ENCODE data around the gene PTGDS. TPM values are rescaled to one million over a fixed set of nuclear protein-coding genes. Genes with fewer than 3 reads are reported as not detected.

PTGDS gene
- total RNA-seq, 2 experiments from 2014 or later = not detected

- no peaks in the 10 kb centered on the region for H3K27me3 Mint-ChIP-seq
These were observed 22.8 kb upstream of the PTGDS start for GRCh38 chr9:136954270-136955083.

GRCh38 chr9:136955202-136955942 lies 21.9 kb upstream of the PTGDS start:
- no peaks in the 10 kb centered on the region for H3K27me3 Mint-ChIP-seq
- no peaks in the 10 kb centered on the region for H3K36me3 Mint-ChIP-seq
- no peak overlapping the region for H3K4me3 Mint-ChIP-seq
- H3K27ac Mint-ChIP-seq = no peak overlapping the region
- ChIA-PET POLR2A (no interaction called here), CTCF (no interaction called here)
- DNase-seq = no peak
- peaks cover 5% of the 10 kb centered on the region for H3K4me1 Mint-ChIP-seq (ENCODE audit: low read depth)
- peaks cover 4% of the 10 kb centered on the region for H3K9me3 Mint-ChIP-seq
- intact Hi-C loops (cut with micrococcal nuclease) = no loop called here

More at GRCh38 chr9:136954270-136955083, 22.8 kb upstream of the PTGDS start:
- intact Hi-C loops (cut with micrococcal nuclease) = no loop called here
- H3K36me3 Mint-ChIP-seq = no peaks in the 10 kb centered on the region
- H3K9me3 Mint-ChIP-seq = peaks cover 4% of the 10 kb centered on the region
- H3K4me1 Mint-ChIP-seq (ENCODE audit: low read depth) = peaks cover 2% of the 10 kb centered on the region
- no peak overlapping the region for H3K27ac Mint-ChIP-seq
- no peak overlapping the region for H3K4me3 Mint-ChIP-seq
- ChIA-PET POLR2A (no interaction called here), CTCF (no interaction called here)
- no peak for DNase-seq

DNA sequence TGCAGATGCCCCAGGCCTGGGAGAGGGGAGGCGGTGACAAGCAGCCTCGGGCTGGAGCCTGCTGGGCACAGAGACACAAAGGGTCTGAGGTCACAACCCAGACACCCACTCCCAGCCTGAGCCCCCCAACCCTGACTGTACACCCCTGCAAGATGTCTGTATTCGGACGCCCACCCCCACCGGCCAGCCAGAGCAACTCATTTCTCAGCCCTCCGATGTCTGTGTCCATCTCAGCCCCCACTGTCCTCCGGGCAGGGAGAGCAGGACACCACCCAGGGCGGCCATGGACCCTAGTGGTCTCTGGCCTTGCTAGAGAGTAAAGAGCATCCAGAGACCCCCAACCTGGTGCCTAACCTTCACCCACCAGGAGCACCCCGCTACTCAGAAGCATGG lies 21.4 kb upstream of the PTGDS start:
- POLR2A ChIA-PET = no interaction called here
- no peaks in the 10 kb centered on the region for H3K36me3 Mint-ChIP-seq
- H3K4me3 Mint-ChIP-seq = no peak overlapping the region
- no peak overlapping the region for H3K27ac Mint-ChIP-seq
- H3K9me3 Mint-ChIP-seq = peaks cover 4% of the 10 kb centered on the region
- no peak for DNase-seq
- intact Hi-C loops (cut with micrococcal nuclease) = no loop called here
- CTCF ChIA-PET = no interaction called here
- peaks cover 8% of the 10 kb centered on the region for H3K4me1 Mint-ChIP-seq (ENCODE audit: low read depth)
- H3K27me3 Mint-ChIP-seq = no peaks in the 10 kb centered on the region

DNA sequence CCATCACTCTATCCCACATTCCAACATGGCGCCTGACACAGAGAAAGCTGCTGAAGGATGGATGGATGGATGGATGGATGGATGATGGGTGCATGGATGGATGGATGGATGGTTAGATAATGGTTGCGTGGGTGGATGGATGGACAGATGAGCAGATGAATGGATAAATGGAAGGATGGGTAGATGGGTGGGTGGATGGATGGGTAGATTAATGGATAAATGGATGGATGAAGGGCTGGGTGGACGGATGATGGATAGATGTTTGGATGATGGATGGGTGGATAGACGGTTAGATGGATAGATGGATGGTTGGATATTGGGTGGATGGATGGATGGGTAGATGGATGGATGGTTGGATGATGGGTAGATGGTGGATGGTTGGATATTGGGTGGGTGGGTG lies 20.7 kb upstream of the PTGDS start:
- no peak overlapping the region for H3K27ac Mint-ChIP-seq

DNA sequence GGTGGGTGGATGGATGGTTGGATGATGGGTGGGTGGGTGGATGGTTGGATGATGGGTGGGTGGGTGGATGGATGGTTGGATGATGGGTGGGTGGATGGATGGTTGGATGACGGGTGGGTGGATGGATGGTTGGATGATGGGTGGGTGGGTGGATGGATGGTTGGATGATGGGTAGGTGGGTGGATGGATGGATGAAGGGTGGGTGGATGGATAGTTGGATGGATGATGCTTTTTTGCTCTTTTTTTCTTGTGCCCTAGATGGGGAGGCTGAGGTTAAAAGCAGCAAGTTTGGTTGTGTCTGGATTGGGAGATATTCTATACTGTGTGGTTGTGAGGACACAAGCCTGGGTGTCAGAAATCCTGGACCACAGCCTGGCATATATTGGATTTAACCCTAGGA lies 19.8 kb upstream of the PTGDS start:
- peaks cover 4% of the 10 kb centered on the region for H3K9me3 Mint-ChIP-seq
- CTCF ChIA-PET = no interaction called here
- intact Hi-C loops (cut with micrococcal nuclease) = no loop called here
- no peaks in the 10 kb centered on the region for H3K36me3 Mint-ChIP-seq
- H3K27ac Mint-ChIP-seq = no peak overlapping the region
- DNase-seq = no peak
- H3K4me1 Mint-ChIP-seq (ENCODE audit: low read depth) = peaks cover 8% of the 10 kb centered on the region
- no peaks in the 10 kb centered on the region for H3K27me3 Mint-ChIP-seq
- POLR2A ChIA-PET = no interaction called here
- no peak overlapping the region for H3K4me3 Mint-ChIP-seq

More for the DNA sequence above, 20.7 kb upstream of the PTGDS start:
- POLR2A ChIA-PET = no interaction called here
- intact Hi-C loops (cut with micrococcal nuclease) = no loop called here
- no peaks in the 10 kb centered on the region for H3K27me3 Mint-ChIP-seq
- no peak overlapping the region for H3K4me3 Mint-ChIP-seq
- CTCF ChIA-PET = no interaction called here
- peaks cover 4% of the 10 kb centered on the region for H3K9me3 Mint-ChIP-seq
- peaks cover 8% of the 10 kb centered on the region for H3K4me1 Mint-ChIP-seq (ENCODE audit: low read depth)
- DNase-seq = no peak
- no peaks in the 10 kb centered on the region for H3K36me3 Mint-ChIP-seq

DNA sequence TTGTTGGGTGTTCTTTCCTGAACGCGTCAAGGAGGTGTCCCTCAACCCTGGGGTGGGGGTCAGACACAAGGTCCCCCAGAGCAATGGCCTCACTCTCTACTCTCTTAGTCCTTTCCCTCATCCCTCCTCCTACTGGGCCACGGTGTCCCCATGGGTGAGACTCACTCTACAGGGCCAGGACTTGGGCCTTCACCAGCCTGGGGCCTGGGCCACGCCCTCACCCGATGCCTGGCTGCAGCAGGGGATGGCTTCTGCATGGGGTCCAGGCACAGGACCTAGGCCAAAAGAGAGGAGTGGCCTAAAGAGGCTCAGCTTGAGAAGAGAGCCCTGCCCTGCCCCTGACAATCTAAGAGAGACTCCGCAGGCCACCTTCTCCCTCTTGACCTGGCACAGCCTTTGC lies 19.4 kb upstream of the PTGDS start:
- CTCF ChIA-PET = no interaction called here
- Mint-ChIP-seq H3K4me3 (no peak overlapping the region), H3K36me3 (no peaks in the 10 kb centered on the region), H3K27ac (no peak overlapping the region), H3K4me1 (ENCODE audit: low read depth) (peaks cover 11% of the 10 kb centered on the region), H3K9me3 (peaks cover 4% of the 10 kb centered on the region), H3K27me3 (no peaks in the 10 kb centered on the region)
- intact Hi-C loops (cut with micrococcal nuclease) = no loop called here
- POLR2A ChIA-PET = no interaction called here
- no peak for DNase-seq

DNA sequence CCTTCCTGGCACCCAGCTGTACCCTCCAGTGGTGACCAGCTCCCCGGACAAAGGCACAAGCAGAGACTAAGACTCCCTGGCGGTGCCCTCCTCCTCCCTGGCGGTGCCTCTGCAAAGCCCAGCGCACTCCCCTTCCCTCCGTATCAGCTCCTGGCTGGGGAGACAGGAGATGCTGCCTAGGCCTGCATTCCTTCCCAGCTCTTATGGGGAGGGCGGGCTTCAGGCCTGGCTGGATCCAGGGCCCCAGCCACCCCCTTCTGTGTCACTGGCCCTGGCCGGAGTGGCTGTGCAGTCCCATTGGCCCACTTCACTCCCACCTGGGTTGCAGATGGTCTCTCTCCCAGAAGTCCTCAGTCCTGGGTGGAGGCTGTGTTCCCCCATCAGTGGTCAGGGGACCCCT lies 18.8 kb upstream of the PTGDS start:
- Mint-ChIP-seq H3K9me3 (peaks cover 4% of the 10 kb centered on the region), H3K27me3 (no peaks in the 10 kb centered on the region), H3K27ac (no peak overlapping the region), H3K4me3 (no peak overlapping the region), H3K36me3 (no peaks in the 10 kb centered on the region), H3K4me1 (ENCODE audit: low read depth) (peaks cover 13% of the 10 kb centered on the region)
- DNase-seq = no peak
- CTCF ChIA-PET = no interaction called here
- POLR2A ChIA-PET = no interaction called here
- intact Hi-C loops (cut with micrococcal nuclease) = no loop called here

DNA sequence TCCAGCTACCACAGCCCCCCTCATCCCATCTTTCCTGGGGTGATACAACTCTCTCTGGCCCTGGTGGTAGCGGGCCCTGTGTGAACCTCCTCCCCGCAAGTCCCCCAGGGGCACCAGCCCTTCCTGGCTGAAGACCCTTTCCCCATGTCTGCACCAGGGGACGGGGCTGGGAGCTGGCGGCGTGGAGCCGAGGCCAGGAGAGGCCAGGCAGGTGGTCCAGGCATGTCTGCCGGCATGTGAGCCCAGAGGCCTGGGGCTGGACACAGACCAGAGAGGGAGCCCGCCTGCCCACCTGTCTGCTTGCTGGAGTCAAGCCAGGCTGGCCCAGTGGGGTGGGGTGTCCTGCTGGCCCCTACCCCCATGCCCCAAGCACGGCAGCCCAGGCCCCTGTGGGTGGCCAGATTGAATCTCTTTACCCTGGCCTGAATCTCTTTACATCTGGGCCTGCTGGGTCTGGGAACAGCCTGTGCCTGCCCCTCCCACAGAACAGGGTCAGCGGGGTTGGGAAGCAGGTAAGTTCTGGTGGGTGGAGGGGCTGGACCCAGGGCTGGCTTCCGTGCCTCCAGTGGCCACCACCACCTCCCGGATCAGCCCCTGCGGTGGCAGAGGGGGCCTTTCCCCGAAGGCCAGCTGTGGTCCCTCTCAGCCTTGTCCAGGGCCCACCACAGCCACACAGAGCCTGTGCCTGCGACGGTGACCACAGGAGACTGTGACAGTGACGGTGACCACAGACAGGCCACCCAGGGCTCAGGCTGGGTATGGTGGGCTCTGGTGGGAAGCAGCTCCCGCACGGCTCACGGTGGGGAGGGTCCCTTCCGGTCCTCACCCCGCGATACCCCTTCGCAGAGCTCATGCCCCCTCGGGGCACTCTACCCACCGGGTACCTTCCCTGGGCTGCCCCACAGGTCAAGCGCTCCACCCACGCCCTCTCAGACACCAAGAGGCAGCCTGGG lies 18.1 kb upstream of the PTGDS start:
- ChIA-PET POLR2A (interaction anchor here (0.8 kb wide), 1 partner anchor 58 kb away, joined by 4 read pairs; no protein-coding TSS in a partner anchor), CTCF (interaction anchor here (1.3 kb wide), 1 partner anchor 70 kb away, joined by 4 read pairs; no protein-coding TSS in a partner anchor)
- H3K4me1 Mint-ChIP-seq (ENCODE audit: low read depth) = peaks cover 13% of the 10 kb centered on the region
- intact Hi-C loops (cut with micrococcal nuclease) = no loop called here
- H3K36me3 Mint-ChIP-seq = no peaks in the 10 kb centered on the region
- H3K27me3 Mint-ChIP-seq = no peaks in the 10 kb centered on the region
- H3K4me3 Mint-ChIP-seq = no peak overlapping the region
- no peak for DNase-seq
- peaks cover 4% of the 10 kb centered on the region for H3K9me3 Mint-ChIP-seq
- no peak overlapping the region for H3K27ac Mint-ChIP-seq

DNA sequence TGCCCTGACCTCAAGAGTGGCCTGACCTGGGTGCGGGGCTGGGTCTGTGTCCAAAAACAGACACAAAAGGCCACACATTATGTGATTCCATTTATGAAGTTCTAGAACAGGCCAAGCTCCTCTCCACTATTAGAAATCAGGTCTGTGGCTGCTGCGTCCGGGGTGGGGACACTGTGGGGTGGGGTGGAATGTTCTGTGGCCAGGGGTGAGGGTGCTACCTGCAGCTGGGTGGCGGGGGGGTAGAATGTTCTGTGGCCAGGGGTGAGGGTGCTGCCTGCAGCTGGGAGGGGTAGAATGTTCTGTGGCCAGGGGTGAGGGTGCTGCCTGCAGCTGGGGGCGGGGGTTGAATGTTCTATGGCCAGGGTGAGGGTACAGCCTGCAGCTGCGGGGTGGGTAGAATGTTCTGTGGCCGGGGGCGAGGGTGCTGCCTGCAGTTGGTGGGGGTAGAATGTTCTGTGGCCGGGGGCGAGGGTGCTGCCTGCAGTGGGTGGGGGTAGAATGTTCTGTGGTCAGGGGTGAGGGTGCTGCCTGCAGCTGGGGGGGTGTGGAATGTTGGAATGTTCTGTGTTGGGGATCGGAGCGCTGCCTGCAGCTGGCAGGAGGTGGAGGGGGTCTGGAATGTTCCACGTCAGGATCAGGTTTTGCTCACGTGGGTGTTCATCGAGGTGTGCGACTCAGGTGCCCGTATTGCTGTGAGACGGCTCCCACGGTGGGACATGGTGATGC lies 16.9 kb upstream of the PTGDS start:
- H3K27me3 Mint-ChIP-seq = no peaks in the 10 kb centered on the region
- ChIA-PET CTCF (interaction anchor here (1.3 kb wide), 2 partner anchors 69 to 75 kb away, joined by 3 to 4 read pairs; no protein-coding TSS in a partner anchor), POLR2A (interaction anchor here (0.6 to 0.8 kb wide), 3 partner anchors 11 to 59 kb away, joined by 3 to 4 read pairs (median 3); no protein-coding TSS in a partner anchor)

GRCh38 chr9:136960938-136961275 lies 16.4 kb upstream of the PTGDS start:
- CTCF ChIA-PET = interaction anchor here (1.3 kb wide), 1 partner anchor 74 kb away, joined by 3 read pairs; no protein-coding TSS in a partner anchor
- Mint-ChIP-seq H3K9me3 (peaks cover 4% of the 10 kb centered on the region), H3K27me3 (no peaks in the 10 kb centered on the region), H3K36me3 (no peaks in the 10 kb centered on the region), H3K4me1 (ENCODE audit: low read depth) (peaks cover 28% of the 10 kb centered on the region), H3K27ac (no peak overlapping the region), H3K4me3 (no peak overlapping the region)
- intact Hi-C loops (cut with micrococcal nuclease) = no loop called here
- POLR2A ChIA-PET = interaction anchor here (1.2 kb wide), 1 partner anchor 13 kb away, joined by 3 read pairs; no protein-coding TSS in a partner anchor
- DNase-seq = no peak

More for the DNA sequence above, 16.9 kb upstream of the PTGDS start:
- intact Hi-C loops (cut with micrococcal nuclease) = no loop called here
- H3K4me3 Mint-ChIP-seq = no peak overlapping the region
- H3K27ac Mint-ChIP-seq = no peak overlapping the region
- peaks cover 24% of the 10 kb centered on the region for H3K4me1 Mint-ChIP-seq (ENCODE audit: low read depth)
- no peaks in the 10 kb centered on the region for H3K36me3 Mint-ChIP-seq
- DNase-seq = no peak
- peaks cover 4% of the 10 kb centered on the region for H3K9me3 Mint-ChIP-seq

GRCh38 chr9:136961279-136962065 lies 15.8 kb upstream of the PTGDS start:
- H3K4me1 Mint-ChIP-seq (ENCODE audit: low read depth) = peaks cover 31% of the 10 kb centered on the region
- H3K27me3 Mint-ChIP-seq = no peaks in the 10 kb centered on the region
- no peaks in the 10 kb centered on the region for H3K36me3 Mint-ChIP-seq
- CTCF ChIA-PET = interaction anchor here (1.3 kb wide), 1 partner anchor 74 kb away, joined by 3 read pairs; no protein-coding TSS in a partner anchor
- DNase-seq = no peak
- POLR2A ChIA-PET = interaction anchor here (1.2 kb wide), 1 partner anchor 13 kb away, joined by 3 read pairs; no protein-coding TSS in a partner anchor
- intact Hi-C loops (cut with micrococcal nuclease) = no loop called here
- no peak overlapping the region for H3K4me3 Mint-ChIP-seq
- no peak overlapping the region for H3K27ac Mint-ChIP-seq
- peaks cover 4% of the 10 kb centered on the region for H3K9me3 Mint-ChIP-seq

Measured in activated CD4-positive, alpha-beta memory T cell treated with anti-CD3 and anti-CD28 coated beads for 36 hours (primary cell).